HG03457 (cell line): ENCODE measurements around the gene GPR82.
"Not testable (repeated sequence)": the region's sequence is repeated elsewhere in the genome, so short reads cannot be mapped to it uniquely, and the experiment has no call there.

Experiments used
- ATAC-seq: cut with Tn5 transposase; IDR thresholded peaks from one replicate; pipeline ENCODE4 v1.9.1; 2021; ENCODE audit warnings: moderate number of reproducible peaks; ENCODE audit not compliant: unreplicated experiment

Gene GPR82

DNA sequence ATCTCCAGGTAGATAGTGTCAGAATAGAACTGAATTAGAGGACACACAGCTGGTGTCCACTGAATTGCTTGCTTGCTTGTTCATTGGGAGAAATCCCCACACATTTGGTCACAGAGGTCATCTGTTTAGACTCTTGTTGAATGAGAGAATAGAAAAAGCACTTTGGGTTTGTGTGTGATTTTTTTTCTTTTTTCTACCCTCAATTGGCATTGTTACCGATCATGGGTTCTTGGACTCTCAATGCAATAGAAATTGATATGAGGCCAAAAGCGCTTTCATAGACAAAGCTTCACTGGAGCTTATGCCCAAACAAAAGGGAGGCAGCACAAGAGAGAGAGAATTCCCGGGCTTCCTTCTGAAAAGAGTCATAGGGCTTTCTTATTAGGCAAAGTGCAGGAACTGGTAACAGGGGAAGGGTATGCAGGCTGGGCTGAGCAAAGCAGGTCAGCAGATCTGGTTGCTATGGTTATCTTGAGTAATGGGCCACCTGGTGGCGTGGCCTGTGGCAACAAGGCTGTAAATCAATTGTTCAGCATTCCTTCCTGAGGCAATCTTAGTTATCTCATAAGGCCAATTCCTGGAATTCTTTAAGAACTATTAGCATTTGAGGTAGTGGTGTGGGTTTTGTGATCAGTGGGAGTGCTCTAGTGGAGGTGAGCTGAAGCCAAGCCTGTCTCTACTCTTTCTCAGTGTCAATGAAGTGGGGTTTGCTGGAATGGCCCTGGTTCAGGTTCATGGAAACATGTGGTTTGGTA is 5.3 kb upstream of the GPR82 start:
- no peak for ATAC-seq

GRCh38 chrX:41719610-41720009 is 4.4 kb upstream of the GPR82 start:
- not testable (repeated sequence) for ATAC-seq

DNA sequence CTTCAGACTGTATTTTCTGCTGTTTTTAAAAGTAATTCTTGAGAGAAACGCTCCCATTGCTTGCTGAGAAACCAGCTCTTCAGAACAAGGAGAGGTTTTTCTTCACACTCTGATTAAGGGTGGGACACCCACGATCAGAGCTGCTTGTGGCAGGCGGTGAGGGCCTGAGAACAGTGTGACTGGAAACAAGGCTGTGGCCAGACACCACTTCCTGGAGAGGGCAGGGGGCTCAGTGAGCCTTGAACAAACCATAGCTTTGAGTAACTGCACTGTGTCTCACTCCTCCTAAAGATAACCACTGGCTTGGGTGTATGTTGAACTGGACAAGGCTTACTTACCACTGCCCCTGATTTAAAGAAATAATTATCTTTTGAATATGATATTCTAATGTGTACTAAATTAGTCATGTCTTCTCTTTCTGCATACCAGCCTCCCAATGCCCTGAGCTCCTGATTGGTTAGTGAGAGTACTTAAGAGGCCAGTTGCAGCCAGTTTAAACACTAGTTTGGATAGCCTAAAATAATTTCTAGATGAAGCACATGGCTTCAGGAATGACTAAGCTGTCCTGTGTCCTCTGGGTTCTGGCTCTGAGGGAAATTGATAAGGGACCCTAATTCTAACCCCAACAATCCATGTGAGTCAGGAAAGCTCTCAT is 3.7 kb upstream of the GPR82 start:
- peak; percentile 84 for ATAC-seq

GRCh38 chrX:41721590-41721989 is 2.4 kb upstream of the GPR82 start:
- ATAC-seq, result peak; percentile 41

DNA sequence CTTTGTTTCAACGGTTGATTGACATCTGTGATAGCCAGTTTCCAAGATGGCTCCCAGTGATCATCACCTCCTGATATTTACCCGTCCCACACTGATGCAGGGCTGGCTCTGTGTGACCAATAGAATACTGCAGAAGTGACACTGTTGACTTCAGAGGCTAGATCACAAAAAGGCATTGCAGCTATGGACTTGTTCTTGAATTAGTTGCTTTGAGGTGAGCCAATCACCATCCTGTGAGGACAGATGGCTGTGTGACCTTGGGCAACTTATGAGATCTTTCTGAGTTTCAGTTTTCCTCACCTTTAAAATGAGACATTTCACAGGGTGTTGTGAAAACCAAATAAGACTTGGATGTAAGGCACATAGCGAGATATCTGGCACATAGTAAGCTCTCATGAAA is 1.8 kb upstream of the GPR82 start:
- no peak for ATAC-seq

DNA sequence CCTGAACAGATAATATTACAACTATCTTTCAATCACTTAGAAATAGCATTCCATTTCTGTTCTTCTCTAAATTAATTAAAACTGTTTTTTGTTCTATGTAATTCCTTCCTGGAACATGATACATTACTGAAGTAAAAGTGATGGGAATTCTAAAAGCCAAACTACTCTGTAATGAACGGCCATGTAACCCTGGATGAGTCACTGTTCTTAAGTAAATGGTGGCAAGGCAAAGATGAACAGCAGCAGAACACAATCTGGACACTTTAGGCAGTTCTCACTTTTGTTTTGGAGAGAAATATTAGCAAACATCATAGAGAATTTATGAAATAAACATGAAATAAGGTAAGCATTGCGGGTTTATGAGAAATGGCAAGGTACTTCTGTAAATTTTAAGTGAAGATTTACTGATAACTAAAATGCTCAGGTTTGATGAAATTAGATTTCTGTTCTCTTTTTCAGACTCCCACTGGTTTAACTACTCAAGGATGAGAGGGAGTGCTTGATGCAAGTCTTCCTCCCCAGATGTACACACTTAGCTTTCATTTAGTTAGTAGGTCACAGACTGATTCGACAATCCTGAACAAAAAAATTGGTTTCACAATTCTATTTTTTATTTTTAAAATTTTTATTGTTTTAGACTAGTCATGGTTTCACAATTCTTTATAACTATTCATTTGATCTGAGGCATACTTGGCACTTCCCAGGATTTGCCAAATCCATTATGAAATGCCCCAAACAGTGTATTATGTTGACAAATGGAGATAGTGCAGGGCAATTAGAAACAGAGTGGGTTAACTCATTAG is 964 bp upstream of the GPR82 start:
- no peak for ATAC-seq

DNA sequence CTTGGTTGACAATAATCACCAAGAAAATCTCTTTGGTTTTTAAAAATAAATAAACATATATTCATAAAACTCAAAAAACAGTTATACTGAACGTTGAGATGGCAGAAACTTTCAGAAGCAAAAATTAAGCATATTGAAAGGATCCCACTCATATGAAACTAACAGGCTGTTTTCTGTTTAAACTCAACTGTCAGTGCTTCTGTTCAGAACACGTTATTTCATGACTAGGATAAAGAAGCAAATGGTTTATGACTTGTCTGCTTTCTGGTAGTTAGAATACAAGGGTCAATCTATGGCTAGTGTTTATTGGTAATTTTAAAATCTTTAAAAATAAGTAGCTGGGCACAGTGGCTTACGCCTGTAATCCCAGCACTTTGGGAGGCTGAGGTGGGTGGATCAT is 4.1 kb downstream of the GPR82 start:
- no peak for ATAC-seq

GRCh38 chrX:41730081-41730480 is 6.1 kb downstream of the GPR82 start:
- no peak for ATAC-seq

- ATAC-seq, result no peak
These were observed 8.3 kb downstream of the GPR82 start for GRCh38 chrX:41732260-41732659.

DNA sequence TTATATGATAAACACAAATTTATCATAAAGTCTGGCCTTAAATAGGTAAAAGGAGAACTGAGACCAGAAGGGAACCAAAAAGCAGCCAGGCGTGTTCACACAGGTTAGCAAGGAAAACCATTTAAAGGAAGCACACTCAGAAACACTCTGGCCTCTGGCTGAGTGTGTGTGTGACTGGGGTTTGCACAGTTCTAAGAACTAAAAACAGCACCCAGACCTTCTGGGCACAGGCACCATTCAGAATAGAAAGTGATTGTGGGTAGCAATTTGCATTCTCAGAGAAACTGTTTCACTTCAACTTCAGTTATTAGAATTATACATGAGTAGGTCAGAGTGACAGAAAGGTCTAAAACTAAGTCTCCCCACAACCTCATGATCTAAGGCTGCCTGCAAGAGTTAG is 10.0 kb downstream of the GPR82 start:
- peak; percentile 93 for ATAC-seq

DNA sequence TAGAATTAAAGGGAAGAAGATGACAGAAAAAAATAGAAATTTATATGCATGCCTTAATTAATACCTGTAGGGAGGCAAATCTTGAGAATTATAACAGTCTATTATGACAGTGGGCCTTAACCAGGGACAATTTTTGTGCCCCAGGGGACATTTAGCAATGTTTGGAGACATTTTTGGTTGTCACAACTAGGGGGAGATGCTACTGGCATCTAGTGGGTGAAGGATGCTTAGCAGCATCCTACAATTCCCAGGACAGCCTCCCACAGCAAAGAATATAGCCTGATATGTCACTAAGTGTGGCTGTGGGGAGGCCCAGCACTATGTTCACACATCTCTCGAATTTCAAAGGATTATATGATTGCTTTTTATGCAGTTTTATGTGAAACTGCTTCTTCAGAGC is 10.5 kb downstream of the GPR82 start:
- ATAC-seq, result no peak

DNA sequence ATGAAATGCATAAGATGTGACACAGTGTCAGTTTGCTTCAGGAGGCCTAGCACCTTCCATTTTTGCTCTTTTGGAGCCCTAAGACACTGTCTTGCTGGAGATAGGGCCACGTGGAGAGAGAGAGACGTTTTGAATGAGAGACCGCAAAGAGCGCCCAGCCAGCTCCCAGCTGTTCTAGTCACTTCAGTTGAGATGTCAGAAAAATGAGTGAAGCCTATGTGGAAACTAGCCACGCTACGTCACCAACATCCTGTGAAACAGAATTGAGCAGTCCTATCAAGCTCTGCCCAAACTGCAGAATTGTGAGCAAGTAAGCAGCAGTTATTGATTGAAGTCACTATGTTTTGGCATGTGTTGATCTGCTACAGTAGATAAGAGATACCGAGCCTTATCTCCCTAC is 13.1 kb downstream of the GPR82 start:
- ATAC-seq, result no peak

GRCh38 chrX:41739871-41740270 is 15.9 kb downstream of the GPR82 start:
- ATAC-seq, result no peak

DNA sequence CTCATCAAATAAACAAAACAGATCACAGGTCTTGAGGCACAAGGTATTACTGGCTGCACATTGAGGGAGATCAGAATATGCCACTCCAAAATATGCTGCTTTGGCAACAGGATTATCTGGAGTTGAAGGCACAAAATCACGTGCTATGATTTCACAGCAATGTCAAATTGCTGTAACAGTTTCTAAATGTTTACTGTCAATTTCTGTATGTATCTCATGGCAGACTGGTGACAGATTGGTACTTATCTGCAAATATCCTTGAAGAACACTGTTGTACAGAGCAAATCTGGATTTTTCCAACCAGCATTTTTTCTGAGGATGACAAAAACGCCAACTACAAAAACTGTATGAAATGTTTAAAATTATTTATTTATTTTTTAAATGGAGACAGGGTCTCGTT is 26.7 kb downstream of the GPR82 start:
- ATAC-seq, result no peak

DNA sequence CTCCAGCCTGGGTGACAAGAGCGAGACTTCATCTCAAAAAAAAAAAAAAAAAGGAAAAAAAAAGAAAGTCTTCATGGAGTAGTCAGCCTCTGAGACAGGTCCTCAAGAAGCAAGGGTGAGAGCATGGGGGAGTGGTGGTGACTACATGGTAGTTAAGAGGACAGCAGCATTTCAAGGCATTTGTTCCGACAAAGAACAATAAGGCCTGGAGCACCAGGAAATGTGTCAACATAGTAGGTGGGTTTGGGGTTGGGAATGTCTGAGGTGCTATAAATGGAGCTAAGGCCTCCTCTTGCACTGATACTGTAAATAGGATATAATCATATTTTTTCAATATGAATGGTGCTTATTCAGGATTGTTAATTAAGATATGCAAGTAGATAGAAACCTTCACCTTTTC is 34.4 kb downstream of the GPR82 start:
- no peak for ATAC-seq

DNA sequence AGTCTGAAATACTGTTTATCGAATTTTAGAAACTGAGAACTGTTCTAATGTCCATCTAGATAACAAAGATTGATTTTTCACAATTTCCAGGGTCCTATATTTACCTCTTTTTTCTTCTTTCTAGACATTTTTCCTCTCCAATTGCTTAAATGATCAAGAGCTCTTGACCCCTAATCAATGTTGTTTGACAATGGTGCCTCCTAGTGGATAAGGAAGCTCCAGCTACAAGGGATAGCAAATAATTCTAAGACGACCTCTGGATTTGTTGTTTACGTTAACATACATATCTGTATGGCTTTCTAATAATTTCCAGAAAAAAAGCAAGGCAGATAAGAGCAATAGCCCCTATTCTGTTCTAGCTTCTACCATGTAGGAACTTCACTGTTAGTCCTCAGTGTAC is 35.8 kb downstream of the GPR82 start:
- ATAC-seq, result no peak

DNA sequence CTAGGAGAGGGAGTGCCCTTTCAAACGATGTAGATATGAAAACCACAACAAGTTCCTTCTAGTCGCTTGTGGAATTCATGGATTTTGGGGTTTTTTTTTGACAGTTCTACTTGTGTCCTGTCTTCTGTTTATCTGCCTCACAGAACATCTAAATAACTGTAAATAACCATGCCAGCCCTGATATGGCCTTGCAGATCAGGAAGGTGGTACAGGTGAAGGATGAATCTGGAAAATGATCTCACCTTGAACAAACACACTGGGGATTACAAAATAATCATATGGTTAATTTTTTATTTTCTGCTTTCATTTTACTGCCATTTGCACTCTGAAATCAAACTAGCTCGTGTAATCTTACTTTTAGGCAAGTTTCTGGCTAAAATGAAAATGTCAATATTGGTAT is 37.2 kb downstream of the GPR82 start:
- ATAC-seq, result no peak

DNA sequence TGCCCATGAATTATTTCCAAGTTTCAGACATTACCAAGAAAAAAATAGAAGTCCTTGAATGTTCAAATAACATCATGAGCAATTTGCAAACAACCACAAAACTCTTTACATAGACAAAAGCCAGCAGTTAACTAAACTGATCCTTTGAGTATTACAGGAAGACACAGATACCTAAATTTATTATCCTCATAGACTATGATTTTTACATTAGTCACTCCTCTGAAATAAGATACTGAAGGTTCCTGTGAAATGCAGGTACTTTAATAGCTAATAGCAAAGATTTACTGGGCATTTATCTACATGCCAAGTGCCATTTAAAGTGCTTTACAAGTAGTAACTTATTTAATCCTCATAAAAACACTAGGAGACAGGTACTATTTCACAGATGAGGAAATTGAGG is 37.7 kb downstream of the GPR82 start:
- no peak for ATAC-seq

DNA sequence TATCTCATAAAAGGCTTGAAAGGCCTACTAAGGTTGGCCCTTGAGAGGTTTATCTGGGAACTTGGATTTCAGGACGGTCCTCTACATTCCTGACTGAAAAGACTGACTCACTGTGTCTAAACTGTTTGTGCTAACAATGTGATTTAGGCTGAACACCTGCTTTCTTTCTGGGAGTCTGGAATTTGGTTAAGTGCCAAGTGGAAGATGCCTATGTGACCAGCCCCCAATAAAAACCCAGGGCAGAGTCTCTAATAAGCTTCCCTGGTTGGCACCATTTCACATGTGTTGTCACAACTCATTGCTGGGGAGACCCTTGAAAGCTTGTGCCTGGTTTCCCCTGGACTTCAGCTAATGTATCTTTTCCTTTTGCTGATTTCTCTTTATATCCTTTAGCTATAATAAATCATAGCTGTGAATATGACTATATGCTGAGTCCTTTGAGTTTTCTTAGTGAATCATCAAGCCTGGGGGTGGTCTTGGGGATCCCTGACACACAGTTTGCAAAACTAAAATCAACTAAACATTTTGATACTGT is 55.1 kb downstream of the GPR82 start:
- ATAC-seq, result no peak
